Measurements from ENCODE around the gene ATP6V1B1. TPM values are rescaled to one million over a fixed set of nuclear protein-coding genes. Genes with fewer than 3 reads are reported as not detected.

ATP6V1B1 gene
- total and polyA plus RNA-seq, 2 experiments from 2014 or later, result not detected

DNA sequence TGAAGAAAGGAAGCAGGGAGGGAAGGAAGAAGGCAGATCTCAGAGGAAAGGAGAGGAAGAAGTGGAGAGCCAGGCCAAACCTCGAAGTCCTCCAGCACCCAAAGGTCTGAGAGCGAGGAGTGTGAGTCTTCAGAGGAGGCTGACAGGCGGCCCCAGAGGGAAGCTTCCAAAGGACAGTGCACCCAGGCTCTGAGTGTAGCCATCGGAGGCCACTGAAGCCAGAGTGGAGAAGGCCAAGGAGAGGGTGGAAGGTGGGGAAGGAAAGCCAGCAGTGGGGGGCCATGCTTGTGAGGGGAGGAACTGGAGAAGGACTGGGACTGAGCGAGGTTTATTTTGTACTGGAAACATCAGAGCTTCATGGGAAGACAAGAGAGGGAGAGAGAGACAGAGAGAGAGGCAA is 6.0 kb downstream of the ATP6V1B1 start:
- Histone ChIP-seq H3K4me1 (ENCODE audit: insufficient read depth) (peaks cover 21% of the 10 kb centered on the region), H3K79me2 (replicated peaks; ENCODE audit: insufficient read depth) (no peaks in the 10 kb centered on the region), H3K27me3 (ENCODE audit: insufficient read depth) (peaks cover 77% of the 10 kb centered on the region), H3K36me3 (ENCODE audit: insufficient read depth) (no peaks in the 10 kb centered on the region), H3K4me3 (no peak overlapping the region), H3K27ac (ENCODE audit: low read depth) (no peak overlapping the region), H3F3A (replicated peaks; ENCODE audit: low read depth) (no peaks in the 10 kb centered on the region), H3K9me2 (ENCODE audit: insufficient read depth) (no peaks in the 10 kb centered on the region), H2AFZ (no peak overlapping the region), H4K20me1 (replicated peaks; ENCODE audit: insufficient read depth) (no peaks in the 10 kb centered on the region), H3K4me2 (no peak overlapping the region)
- Mint-ChIP-seq H3K4me1 (peaks cover 35% of the 10 kb centered on the region), H3K27ac (no peak overlapping the region), H3K27me3 (ENCODE audit: insufficient read depth, low read depth, poor library complexity) (peaks cover 60% of the 10 kb centered on the region), H3K4me3 (no peak overlapping the region), H3K36me3 (ENCODE audit: low read depth) (no peaks in the 10 kb centered on the region), H3K9me3 (no peaks in the 10 kb centered on the region)
- TF ChIP-seq, protein P1, sequence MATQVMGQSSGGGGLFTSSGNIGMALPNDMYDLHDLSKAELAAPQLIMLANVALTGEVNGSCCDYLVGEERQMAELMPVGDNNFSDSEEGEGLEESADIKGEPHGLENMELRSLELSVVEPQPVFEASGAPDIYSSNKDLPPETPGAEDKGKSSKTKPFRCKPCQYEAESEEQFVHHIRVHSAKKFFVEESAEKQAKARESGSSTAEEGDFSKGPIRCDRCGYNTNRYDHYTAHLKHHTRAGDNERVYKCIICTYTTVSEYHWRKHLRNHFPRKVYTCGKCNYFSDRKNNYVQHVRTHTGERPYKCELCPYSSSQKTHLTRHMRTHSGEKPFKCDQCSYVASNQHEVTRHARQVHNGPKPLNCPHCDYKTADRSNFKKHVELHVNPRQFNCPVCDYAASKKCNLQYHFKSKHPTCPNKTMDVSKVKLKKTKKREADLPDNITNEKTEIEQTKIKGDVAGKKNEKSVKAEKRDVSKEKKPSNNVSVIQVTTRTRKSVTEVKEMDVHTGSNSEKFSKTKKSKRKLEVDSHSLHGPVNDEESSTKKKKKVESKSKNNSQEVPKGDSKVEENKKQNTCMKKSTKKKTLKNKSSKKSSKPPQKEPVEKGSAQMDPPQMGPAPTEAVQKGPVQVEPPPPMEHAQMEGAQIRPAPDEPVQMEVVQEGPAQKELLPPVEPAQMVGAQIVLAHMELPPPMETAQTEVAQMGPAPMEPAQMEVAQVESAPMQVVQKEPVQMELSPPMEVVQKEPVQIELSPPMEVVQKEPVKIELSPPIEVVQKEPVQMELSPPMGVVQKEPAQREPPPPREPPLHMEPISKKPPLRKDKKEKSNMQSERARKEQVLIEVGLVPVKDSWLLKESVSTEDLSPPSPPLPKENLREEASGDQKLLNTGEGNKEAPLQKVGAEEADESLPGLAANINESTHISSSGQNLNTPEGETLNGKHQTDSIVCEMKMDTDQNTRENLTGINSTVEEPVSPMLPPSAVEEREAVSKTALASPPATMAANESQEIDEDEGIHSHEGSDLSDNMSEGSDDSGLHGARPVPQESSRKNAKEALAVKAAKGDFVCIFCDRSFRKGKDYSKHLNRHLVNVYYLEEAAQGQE (IDR thresholded peaks at IDR 0.05; ENCODE audit: unreplicated experiment), result no peak
- TF ChIP-seq, protein P2, sequence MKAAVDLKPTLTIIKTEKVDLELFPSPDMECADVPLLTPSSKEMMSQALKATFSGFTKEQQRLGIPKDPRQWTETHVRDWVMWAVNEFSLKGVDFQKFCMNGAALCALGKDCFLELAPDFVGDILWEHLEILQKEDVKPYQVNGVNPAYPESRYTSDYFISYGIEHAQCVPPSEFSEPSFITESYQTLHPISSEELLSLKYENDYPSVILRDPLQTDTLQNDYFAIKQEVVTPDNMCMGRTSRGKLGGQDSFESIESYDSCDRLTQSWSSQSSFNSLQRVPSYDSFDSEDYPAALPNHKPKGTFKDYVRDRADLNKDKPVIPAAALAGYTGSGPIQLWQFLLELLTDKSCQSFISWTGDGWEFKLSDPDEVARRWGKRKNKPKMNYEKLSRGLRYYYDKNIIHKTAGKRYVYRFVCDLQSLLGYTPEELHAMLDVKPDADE (IDR thresholded peaks at IDR 0.05), result no peak
- no peak for TF ChIP-seq ZNF114 (CRISPR knock-in tag; IDR thresholded peaks at IDR 0.05)
- TF ChIP-seq POLR2AphosphoS5 (IDR thresholded peaks at IDR 0.05; ENCODE audit: low read depth), result no peak
- TF ChIP-seq CREB1 (CRISPR knock-in tag; IDR thresholded peaks at IDR 0.05; ENCODE audit: low read depth), result no peak
- TF ChIP-seq EZH2phosphoT487 (IDR thresholded peaks at IDR 0.05; ENCODE audit: unreplicated experiment), result no peak
- no peak for ATAC-seq
- DNase-seq (ENCODE audit: low spot score), result no peak

DNA sequence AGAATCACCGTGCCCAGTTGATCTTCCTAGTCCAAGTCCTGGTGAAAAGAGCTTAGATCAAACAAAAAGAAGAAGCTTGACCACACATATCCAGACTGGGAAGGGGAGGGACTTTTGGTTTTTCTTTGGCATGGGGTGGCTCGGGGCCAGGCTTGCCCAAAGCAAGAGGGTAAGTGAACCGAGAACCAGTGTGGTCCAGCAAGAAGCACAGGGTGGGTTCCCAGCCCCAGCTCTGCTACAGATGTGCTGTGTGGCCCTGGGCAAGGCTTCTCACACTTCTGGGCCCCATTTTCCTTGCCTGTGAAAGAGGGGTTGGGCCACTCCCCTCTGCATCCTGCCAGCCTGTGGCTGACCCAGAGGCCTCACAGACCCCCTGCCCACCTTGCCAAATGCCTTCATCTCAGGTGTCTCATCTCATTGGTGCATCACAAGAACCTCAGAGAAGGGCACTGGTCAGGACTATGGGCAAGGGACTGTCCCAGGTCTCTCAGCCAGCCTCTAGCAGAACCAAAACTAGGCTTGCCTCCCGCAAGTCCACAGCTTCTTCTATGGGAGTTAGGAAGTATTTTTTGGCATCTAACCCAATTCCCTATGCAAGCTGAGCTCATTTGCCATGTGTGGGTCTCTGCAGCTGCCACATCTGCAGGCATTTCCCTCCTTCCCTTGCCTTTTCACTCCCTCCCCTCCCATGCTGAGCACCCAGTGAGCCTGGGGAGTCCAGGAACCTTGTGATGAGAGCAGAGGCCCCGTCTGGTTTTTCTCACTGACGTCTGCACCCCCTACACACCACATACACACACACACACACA is 6.9 kb downstream of the ATP6V1B1 start:
- ATAC-seq (no peak), DNase-seq (ENCODE audit: low spot score) (no peak)
- Histone ChIP-seq H2AFZ (no peak overlapping the region), H3K4me1 (ENCODE audit: insufficient read depth) (peaks cover 21% of the 10 kb centered on the region), H3K9me2 (ENCODE audit: insufficient read depth) (no peaks in the 10 kb centered on the region), H3K36me3 (ENCODE audit: insufficient read depth) (no peaks in the 10 kb centered on the region), H3K79me2 (replicated peaks; ENCODE audit: insufficient read depth) (no peaks in the 10 kb centered on the region), H3K4me3 (no peak overlapping the region), H3K4me2 (no peak overlapping the region), H3K27me3 (ENCODE audit: insufficient read depth) (peaks cover 84% of the 10 kb centered on the region), H3F3A (replicated peaks; ENCODE audit: low read depth) (no peaks in the 10 kb centered on the region), H3K27ac (ENCODE audit: low read depth) (no peak overlapping the region), H4K20me1 (replicated peaks; ENCODE audit: insufficient read depth) (no peaks in the 10 kb centered on the region)
- H3K36me3 Mint-ChIP-seq (ENCODE audit: low read depth), result no peaks in the 10 kb centered on the region
- H3K4me1 Mint-ChIP-seq, result peaks cover 37% of the 10 kb centered on the region
- peaks cover 64% of the 10 kb centered on the region for H3K27me3 Mint-ChIP-seq (ENCODE audit: insufficient read depth, low read depth, poor library complexity)
- H3K27ac Mint-ChIP-seq, result no peak overlapping the region
- no peak overlapping the region for H3K4me3 Mint-ChIP-seq
- no peaks in the 10 kb centered on the region for H3K9me3 Mint-ChIP-seq
- TF ChIP-seq ZNF331 (CRISPR knock-in tag; IDR thresholded peaks at IDR 0.05; ENCODE audit: low read depth), result no peak
- TF ChIP-seq, protein P1 (IDR thresholded peaks at IDR 0.05; ENCODE audit: unreplicated experiment), result no peak
- no peak for TF ChIP-seq ZNF114 (CRISPR knock-in tag; IDR thresholded peaks at IDR 0.05)
